Osteoblast (primary cell): ENCODE results near the gene TRIM66. TPM values are rescaled to one million over a fixed set of nuclear protein-coding genes. Genes with fewer than 3 reads are reported as not detected.

Experiments used
- DNase-seq: peaks from one replicate; pipeline ENCODE4 v3.0.0; 2011; ENCODE audit warnings: low spot score, mixed read lengths; ENCODE audit not compliant: insufficient read length; ENCODE audit errors: missing footprints
- H2AFZ ChIP-seq: 2 replicates; pipeline ENCODE4 v1.6.0; 2011; ENCODE audit warnings: mild to moderate bottlenecking, low read length
- H3K27ac ChIP-seq: 2 replicates; pipeline ENCODE4 v1.5.1; 2011; ENCODE audit warnings: mild to moderate bottlenecking, low read depth, low read length, moderate library complexity
- H3K27me3 ChIP-seq: 2 replicates; pipeline ENCODE4 v1.6.0; 2012; ENCODE audit warnings: mild to moderate bottlenecking, control low read depth, inconsistent platforms, low read length, moderate library complexity; ENCODE audit not compliant: insufficient read depth
- H3K36me3 ChIP-seq: 2 replicates; pipeline ENCODE4 v1.5.1; 2011; ENCODE audit warnings: mild to moderate bottlenecking, low read length, control low read depth, moderate library complexity; ENCODE audit not compliant: insufficient read depth
- H3K4me1 ChIP-seq: 2 replicates; pipeline ENCODE4 v1.5.1; 2011; ENCODE audit warnings: mild to moderate bottlenecking, low read length, control low read depth, moderate library complexity; ENCODE audit not compliant: insufficient read depth
- H3K4me2 ChIP-seq: 2 replicates; pipeline ENCODE4 v1.6.0; 2011; ENCODE audit warnings: mild to moderate bottlenecking, low read length; ENCODE audit not compliant: insufficient read depth
- H3K4me3 ChIP-seq: fragments of 200-600 bp; sonication (generic); 3 replicates; pipeline ENCODE4 v1.5.1; 2012; ENCODE audit warnings: mild to moderate bottlenecking, low read length, inconsistent platforms; ENCODE audit not compliant: insufficient read depth
- H3K79me2 ChIP-seq: 2 replicates; pipeline ENCODE4 v1.6.0; 2012; ENCODE audit warnings: mild to moderate bottlenecking, low read length, control low read depth, inconsistent platforms; ENCODE audit not compliant: insufficient read depth
- H3K9me3 ChIP-seq: 2 replicates; pipeline ENCODE4 v1.5.1; 2011; ENCODE audit warnings: low read depth, low read length, control low read depth
- H4K20me1 ChIP-seq: 2 replicates; pipeline ENCODE4 v1.6.0; 2012; ENCODE audit warnings: mild to moderate bottlenecking, low read length, control low read depth; ENCODE audit not compliant: insufficient read depth
- total RNA-seq: library from RNA; depleted of rRNA; stranded (reverse); fragments of >200 nt; gene quantifications from 2 replicates; pipeline ENCODE4 v1.2.3, GENCODE V29; 2012
- TF ChIP-seq, protein P1 (sequence below): IDR thresholded peaks from 2 replicates; pipeline ENCODE4 v1.5.1; 2011; ENCODE audit warnings: mild to moderate bottlenecking, low read depth, low read length, moderate library complexity; ENCODE audit errors: extremely low read depth

TRIM66 gene
- total RNA-seq, 1 donor: 9.0 TPM

DNA sequence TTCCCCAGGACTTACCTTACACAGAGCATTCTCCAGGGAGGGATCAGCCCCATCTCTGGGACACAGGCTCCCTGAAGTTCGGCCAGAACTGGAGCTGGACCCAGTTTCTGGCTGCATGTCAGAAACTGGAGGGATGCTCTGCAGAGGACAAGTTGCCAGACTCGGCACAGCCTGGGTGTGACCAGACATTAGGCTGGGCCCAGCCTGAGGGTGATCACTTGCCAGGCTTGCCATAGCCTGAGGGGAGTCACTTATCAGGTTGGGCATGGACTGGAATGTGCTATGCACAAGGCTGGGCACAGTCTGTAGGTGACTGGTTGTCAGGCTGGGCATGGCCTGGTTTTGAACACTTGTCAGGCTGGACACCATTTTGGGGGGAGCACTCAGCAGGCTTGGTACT is 57.8 kb downstream of the TRIM66 start:
- H3K9me3 ChIP-seq: no peaks in the 10 kb centered on the region
- no peak overlapping the region for H3K4me3 ChIP-seq
- no peak overlapping the region for H2AFZ ChIP-seq
- TF ChIP-seq, protein P1, sequence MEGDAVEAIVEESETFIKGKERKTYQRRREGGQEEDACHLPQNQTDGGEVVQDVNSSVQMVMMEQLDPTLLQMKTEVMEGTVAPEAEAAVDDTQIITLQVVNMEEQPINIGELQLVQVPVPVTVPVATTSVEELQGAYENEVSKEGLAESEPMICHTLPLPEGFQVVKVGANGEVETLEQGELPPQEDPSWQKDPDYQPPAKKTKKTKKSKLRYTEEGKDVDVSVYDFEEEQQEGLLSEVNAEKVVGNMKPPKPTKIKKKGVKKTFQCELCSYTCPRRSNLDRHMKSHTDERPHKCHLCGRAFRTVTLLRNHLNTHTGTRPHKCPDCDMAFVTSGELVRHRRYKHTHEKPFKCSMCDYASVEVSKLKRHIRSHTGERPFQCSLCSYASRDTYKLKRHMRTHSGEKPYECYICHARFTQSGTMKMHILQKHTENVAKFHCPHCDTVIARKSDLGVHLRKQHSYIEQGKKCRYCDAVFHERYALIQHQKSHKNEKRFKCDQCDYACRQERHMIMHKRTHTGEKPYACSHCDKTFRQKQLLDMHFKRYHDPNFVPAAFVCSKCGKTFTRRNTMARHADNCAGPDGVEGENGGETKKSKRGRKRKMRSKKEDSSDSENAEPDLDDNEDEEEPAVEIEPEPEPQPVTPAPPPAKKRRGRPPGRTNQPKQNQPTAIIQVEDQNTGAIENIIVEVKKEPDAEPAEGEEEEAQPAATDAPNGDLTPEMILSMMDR: no peak
- no peaks in the 10 kb centered on the region for H3K4me1 ChIP-seq
- no peaks in the 10 kb centered on the region for H4K20me1 ChIP-seq
- no peaks in the 10 kb centered on the region for H3K79me2 ChIP-seq
- no peak for DNase-seq
- no peak overlapping the region for H3K4me2 ChIP-seq
- H3K36me3 ChIP-seq: peaks cover 4% of the 10 kb centered on the region
- no peaks in the 10 kb centered on the region for H3K27me3 ChIP-seq
- no peak overlapping the region for H3K27ac ChIP-seq

DNA sequence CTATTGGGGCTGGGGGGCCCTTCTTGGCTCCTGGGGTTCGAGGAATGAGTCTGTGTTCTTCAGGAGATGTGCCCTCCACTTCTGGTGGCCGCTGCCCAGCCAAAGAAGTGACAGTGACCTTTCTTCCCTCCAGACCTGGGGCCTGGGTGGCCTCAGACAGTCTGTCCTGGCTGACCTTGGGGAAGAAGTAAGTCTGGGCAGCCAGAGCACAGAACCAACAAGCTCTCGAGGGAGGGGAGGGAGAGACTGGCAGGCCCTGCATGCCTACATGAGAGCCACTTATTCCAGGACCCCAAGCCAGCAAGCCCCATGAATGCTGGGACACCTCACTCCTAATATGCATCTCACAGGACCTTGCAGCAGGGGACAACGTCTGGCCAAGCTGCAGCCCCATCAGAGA is 61.3 kb downstream of the TRIM66 start:
- TF ChIP-seq, protein P1: no peak
- H3K4me1 ChIP-seq: no peaks in the 10 kb centered on the region
- H3K4me2 ChIP-seq: no peak overlapping the region
- H3K27me3 ChIP-seq: no peaks in the 10 kb centered on the region
- no peaks in the 10 kb centered on the region for H3K79me2 ChIP-seq
- H3K36me3 ChIP-seq: peaks cover 10% of the 10 kb centered on the region
- no peaks in the 10 kb centered on the region for H4K20me1 ChIP-seq
- H3K27ac ChIP-seq: no peak overlapping the region
- no peaks in the 10 kb centered on the region for H3K9me3 ChIP-seq
- no peak for DNase-seq
- no peak overlapping the region for H2AFZ ChIP-seq
- H3K4me3 ChIP-seq: no peak overlapping the region

DNA sequence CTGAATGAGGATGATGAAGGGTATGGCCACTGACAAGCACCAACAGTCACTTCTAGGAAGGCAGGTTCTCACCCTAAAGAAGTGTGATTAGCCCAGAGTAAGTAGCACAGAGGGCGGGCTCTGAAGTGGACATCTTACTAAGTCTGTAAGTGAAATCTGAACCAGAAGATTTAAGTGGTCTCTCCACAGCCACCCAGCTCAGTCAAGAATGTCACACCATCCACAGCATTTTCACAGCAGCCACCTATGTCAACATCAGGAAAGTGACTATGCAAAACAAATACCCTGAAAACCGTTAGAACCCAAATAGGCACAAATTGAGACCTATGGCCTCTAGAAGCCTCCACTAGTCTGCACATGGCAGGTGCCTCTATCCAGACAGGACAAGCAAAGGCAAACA is 65.4 kb downstream of the TRIM66 start:
- Histone ChIP-seq H3K4me1 (no peaks in the 10 kb centered on the region), H3K27ac (no peak overlapping the region), H3K4me3 (no peak overlapping the region), H3K36me3 (peaks cover 10% of the 10 kb centered on the region), H3K4me2 (no peak overlapping the region), H3K27me3 (no peaks in the 10 kb centered on the region), H3K79me2 (no peaks in the 10 kb centered on the region), H2AFZ (no peak overlapping the region), H3K9me3 (no peaks in the 10 kb centered on the region), H4K20me1 (no peaks in the 10 kb centered on the region)
- TF ChIP-seq, protein P1: no peak
- DNase-seq: no peak

DNA sequence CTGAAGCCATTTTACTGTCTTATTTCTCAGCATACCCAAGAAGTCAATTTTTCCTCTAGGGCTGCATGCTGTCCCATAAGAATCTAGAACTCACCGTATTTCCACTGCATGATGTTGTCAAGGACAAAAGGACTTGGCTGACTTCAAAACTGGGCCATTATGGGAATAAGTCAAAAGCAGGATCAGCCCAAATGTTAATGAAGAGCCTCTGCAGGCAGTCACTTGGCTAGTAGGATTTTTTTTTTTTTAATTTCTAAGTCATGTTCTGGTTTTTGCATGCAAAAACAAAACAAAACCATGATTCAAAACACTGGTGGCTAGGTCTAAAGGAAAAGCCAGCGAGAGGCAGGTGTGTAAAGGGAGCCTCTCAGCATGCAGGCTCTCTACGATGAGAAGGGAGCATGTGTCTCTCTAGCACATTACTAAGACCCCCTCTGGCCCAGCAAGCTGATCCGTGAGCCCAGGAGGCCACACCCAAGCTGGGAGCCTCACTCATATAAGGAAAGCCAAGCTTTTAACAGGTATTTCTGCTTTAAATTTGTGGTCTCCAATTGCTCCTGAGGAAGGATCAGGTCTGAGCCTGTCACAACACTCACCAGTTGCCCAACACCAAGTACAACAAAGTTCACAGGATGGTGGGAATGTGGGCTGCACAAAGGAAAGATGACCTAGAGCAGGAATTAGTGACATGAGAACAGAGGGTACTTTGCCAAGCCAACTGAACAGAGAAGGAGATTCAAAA is 67.0 kb downstream of the TRIM66 start:
- Histone ChIP-seq H3K27ac (no peak overlapping the region), H3K4me1 (no peaks in the 10 kb centered on the region), H3K4me2 (no peak overlapping the region), H3K27me3 (no peaks in the 10 kb centered on the region), H3K36me3 (peaks cover 6% of the 10 kb centered on the region), H3K79me2 (no peaks in the 10 kb centered on the region), H4K20me1 (no peaks in the 10 kb centered on the region), H3K9me3 (no peaks in the 10 kb centered on the region), H2AFZ (no peak overlapping the region), H3K4me3 (no peak overlapping the region)
- no peak for DNase-seq
- TF ChIP-seq, protein P1: no peak
